Daoy (cell line): Measurements from ENCODE around the gene PLXNB3. TPM values are rescaled to one million over a fixed set of nuclear protein-coding genes. Genes with fewer than 3 reads are reported as not detected.

Source experiments
- DNase-seq: peaks from one replicate; pipeline ENCODE4 v3.0.0-alpha.2; 2015; ENCODE audit warnings: low read depth
- total RNA-seq: library from RNA; depleted of rRNA; stranded (reverse); fragments of >200 nt; shearing (Covaris generic); gene quantifications from 2 replicates; pipeline ENCODE4 v1.2.3, GENCODE V29; 2014

PLXNB3 gene
- total RNA-seq, 1 experiment from 2014 or later: 0.97 TPM

- no peak for DNase-seq
These were observed 8.9 kb upstream of the PLXNB3 start for GRCh38 chrX:153755136-153755535.

DNA sequence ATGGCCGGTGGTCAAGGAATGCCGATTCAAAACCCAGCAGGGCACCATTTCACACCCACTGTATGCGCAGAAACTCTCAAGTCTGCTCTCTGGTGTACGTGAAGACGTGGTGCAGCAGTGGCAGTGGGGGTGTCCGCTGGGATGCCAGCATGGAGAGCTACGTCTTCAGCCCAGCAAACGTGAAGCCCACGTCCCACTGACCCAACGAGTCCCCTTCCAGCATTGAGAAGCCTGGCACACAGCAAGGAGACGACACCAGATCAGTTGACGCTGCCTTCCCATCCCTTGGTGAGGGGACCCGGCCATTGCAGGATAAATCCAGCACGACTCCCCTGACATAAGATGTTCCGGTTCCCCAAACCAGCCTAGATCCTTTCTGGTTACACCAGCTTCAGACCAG is 2.2 kb upstream of the PLXNB3 start:
- no peak for DNase-seq

DNA sequence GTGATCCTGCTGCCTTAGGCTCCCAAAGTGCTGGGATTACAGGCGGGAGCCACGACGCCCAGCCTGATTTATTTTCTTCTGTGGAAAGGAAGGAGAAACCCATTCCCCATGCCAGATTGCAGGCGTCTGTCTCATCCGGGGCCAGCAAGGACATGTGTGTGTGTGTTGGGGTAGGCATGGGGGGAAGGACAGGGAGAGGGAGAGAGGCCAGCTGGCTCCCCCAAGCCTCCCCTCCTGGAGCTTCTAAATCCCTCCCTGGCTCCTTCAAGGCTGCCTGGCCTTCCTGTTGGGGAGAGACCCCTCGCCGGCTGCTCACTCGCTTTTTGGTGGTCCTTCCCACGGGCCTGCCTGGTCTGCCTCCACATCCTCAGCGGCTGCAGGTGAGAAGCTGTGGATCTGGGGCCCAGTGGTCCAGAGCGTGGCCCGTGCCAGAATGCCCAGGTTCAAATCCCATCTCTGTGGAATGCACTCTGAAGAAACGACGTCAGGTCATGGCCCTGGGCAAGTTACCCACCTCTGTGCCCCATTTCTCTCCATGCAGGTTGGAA is 1.3 kb upstream of the PLXNB3 start:
- DNase-seq: no peak

DNA sequence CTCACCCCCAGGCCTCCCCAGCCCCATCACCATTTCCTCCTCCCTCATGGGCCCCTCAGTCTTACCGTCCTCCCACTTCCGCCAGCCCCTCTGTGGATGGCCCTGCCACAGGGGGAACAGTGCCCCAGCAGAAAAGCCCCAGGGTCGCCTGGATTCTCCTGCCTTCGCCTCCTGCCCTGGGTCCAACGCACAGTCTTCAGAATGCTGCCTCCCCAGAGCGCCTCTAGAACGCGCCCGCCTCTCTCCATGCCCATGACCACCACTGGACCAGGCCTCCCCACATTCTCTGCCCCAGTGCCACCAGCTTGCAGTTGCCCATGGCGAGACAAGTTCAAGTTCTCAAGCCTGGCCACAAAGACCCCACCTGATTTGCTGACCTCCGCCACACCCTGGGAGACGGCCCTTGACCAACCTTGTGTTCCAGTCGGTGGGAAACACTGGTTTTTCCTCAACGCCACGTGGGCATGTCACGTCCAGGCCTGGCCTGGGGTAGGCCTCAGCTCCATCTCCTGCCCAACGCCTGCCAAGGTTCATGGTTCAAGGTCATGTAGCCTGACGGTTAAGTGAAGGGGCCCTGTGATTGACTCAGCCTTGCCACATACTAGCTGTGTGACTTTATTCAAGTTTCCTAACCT is 634 bp upstream of the PLXNB3 start:
- no peak for DNase-seq

DNA sequence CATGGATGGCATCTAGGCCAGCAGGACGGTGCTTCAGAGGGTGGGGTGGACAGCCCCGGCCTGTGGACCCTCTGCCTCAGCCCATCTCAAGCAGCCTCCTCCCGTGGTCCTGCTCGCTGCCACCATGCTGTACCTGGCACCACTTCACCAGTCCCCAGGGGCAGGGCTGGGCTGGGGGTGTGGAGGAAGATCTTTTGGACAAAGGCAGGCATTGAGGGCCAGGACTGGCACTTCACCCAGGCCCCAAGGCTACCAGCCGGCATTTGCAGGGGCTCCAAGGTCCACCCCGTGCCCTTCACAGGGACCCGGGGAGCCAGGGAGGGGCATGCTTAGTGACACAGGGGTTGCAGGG is 713 bp downstream of the PLXNB3 start:
- no peak for DNase-seq

GRCh38 chrX:153765138-153766079 is 1.4 kb downstream of the PLXNB3 start:
- DNase-seq: no peak

DNA sequence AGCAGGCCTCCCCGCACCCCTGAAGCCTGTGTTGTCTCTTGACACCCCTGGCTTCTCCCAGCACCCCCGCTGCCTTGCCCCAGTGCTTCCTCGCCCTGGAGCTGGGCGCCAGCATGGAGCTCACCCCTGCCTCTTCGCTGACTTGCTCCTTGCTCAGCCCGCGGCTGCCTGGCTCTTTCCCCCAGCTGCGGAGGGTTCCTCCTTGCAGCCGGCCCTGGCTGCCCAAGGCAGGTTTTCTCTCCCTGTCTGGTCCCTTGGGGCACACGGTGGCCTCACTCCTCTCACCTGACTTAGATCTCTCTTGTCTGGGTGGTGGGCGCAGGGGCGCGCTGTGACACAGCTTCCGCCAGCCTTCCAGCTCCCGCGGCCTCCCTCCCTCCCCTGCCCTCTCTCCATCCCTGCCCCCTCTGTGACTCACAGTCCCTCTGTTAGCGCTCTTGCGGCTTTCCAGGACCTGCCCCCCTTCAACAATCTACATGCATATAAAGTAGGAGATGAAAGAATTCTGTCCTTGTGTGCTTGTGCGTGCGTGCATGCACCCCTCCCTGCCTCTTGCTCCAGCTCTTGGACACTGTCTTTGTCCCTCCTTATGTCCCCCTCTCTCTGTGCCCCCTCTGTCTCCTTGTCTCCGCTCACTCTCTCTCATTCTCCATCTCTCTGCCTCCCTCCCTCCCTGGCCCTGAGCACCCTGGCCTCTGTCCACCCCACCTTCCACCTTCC is 2.2 kb downstream of the PLXNB3 start:
- DNase-seq: peak; percentile 81

DNA sequence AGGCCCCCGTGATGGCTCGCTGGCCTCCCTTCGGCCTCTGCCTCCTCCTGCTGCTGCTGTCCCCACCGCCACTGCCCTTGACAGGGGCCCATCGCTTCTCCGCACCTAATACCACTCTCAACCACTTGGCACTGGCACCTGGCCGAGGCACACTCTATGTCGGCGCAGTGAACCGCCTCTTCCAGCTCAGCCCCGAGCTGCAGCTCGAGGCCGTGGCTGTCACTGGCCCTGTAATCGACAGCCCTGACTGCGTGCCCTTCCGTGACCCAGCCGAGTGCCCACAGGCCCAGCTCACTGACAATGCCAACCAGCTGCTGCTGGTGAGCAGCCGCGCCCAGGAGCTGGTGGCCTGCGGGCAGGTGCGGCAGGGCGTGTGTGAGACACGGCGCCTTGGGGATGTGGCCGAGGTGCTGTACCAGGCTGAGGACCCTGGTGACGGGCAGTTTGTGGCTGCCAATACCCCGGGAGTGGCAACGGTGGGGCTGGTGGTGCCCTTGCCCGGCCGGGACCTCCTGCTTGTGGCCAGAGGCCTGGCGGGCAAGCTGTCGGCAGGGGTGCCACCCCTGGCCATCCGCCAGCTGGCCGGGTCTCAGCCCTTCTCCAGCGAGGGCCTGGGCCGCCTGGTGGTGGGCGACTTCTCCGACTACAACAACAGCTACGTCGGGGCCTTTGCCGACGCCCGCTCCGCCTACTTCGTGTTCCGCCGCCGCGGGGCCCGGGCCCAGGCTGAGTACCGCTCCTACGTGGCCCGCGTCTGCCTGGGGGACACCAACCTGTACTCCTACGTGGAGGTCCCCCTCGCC is 3.0 kb downstream of the PLXNB3 start:
- DNase-seq: no peak

GRCh38 chrX:153767674-153768055 is 3.6 kb downstream of the PLXNB3 start:
- DNase-seq: no peak

- DNase-seq: no peak
These were observed 4.5 kb downstream of the PLXNB3 start for GRCh38 chrX:153768311-153769157.

GRCh38 chrX:153769158-153769864 is 5.3 kb downstream of the PLXNB3 start:
- no peak for DNase-seq

DNA sequence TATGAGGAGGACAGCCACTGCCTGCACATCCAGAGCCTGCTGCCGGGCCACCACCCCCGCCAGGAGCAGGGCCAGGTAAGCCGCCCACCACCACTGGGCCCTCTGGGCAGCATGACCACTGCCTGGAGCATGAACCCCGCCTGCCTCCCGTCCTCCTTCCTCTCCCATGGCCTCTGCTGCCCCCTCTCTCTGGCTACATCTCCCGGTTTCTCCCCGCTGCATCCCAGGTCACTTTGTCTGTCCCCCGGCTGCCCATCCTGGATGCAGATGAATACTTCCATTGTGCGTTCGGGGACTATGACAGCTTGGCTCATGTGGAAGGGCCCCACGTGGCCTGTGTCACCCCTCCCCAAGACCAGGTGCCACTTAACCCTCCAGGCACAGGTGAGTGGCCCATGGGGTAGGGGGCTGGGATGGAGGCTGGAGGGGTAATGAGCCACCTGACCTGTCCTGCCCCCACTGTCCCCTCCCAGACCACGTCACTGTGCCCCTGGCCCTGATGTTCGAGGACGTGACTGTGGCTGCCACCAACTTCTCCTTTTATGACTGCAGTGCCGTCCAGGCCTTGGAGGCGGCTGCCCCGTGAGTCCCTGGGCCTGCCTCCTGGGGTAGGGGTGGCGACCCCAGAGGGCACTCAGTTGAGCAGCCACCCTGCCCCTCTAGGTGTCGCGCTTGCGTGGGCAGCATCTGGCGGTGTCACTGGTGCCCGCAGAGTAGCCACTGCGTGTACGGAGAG is 6.0 kb downstream of the PLXNB3 start:
- DNase-seq: no peak

GRCh38 chrX:153770601-153771414 is 6.8 kb downstream of the PLXNB3 start:
- DNase-seq: no peak

- no peak for DNase-seq
These were observed 7.6 kb downstream of the PLXNB3 start for GRCh38 chrX:153771415-153772315.

DNA sequence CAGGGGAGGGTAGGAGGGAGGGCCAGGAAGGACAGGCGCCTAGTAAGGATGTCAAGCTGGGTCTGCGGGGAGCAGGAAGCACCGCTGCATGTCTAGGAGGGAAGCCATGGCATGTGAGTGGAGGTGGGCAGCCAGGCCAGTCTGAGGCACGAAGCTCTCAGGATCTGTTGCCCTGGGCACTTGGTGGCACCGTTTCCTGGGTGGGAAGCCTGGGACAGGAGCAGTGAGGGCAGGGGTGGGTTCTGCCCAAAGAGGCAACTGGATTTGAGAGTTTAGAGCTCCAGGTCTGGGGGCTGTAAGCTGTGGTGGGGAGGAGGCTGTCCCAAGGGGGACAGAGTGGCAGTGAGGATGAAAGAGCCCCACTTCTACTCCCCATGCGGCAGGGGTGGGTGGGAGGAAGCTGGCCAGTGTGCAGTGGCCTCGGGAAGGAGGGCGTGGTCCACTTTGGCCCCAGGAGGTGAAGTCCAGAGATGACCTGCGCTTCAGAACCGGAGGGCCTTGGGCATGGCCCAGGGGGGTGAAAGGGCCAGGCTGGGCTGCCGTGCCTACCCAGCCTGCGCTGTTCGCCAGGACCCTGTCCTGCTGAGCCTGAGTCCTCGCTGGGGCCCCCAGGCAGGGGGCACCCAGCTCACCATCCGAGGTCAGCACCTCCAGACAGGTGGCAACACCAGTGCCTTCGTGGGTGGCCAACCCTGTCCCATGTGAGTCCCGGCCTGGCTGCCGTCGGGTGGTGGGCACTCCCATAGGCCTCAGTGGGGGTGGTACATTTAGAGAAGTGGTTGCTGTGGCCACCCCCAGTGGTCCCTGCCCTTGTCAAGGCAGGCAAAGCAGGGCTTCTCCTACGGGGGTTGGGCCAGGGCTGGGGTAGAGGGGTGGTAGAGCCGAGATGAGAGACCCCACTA is 8.5 kb downstream of the PLXNB3 start:
- DNase-seq: no peak

DNA sequence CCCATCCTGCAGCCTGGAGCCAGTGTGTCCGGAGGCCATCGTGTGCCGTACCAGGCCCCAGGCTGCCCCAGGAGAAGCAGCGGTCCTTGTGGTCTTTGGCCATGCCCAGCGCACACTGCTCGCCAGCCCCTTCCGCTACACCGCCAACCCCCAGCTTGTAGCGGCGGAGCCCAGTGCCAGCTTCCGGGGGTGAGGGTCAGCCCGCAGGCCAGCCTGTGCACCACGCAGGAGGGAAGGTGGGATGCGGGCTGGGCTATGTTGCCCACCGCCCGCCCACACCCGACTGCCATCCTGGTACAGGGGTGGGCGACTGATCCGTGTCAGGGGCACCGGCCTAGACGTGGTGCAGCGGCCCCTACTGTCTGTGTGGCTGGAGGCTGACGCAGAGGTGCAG is 9.2 kb downstream of the PLXNB3 start:
- no peak for DNase-seq
